ENCODE results near the gene OR1F1.

OR1F1 gene

GRCh38 chr16:3215601-3216262 lies 27.7 kb downstream of the OR1F1 start:
- Histone ChIP-seq H3K4me2 (peak overlapping the region; percentile 41), H2AFZ (ENCODE audit: low read depth) (peak overlapping the region; percentile 50; the same call in 1 of the 2 replicates), H3K36me3 (ENCODE audit: insufficient read depth) (no peaks in the 10 kb centered on the region), H3K79me2 (ENCODE audit: insufficient read depth, low read depth) (no peaks in the 10 kb centered on the region), H3K4me3 (IDR thresholded peaks at IDR 0.05; ENCODE audit: insufficient read depth, low read depth, low read length) (no peak overlapping the region), H3K27me3 (ENCODE audit: insufficient read depth, low read depth) (no peaks in the 10 kb centered on the region), H4K20me1 (ENCODE audit: insufficient read depth) (no peaks in the 10 kb centered on the region), H3K4me1 (ENCODE audit: low read depth, poor library complexity, severe bottlenecking) (peaks cover 51% of the 10 kb centered on the region), H3K27ac (peak overlapping the region; percentile 76), H3K9ac (peak overlapping the region; percentile 5; the same call in 1 of the 2 replicates)
- TF ChIP-seq CTCF (conservative IDR thresholded peaks at IDR 0.05; ENCODE audit: low read depth, low read length), result no peak

GRCh38 chr16:3216263-3216640 lies 28.2 kb downstream of the OR1F1 start:
- Histone ChIP-seq H3K27ac (peak overlapping the region; percentile 76), H3K4me2 (peak overlapping the region; percentile 41)

GRCh38 chr16:3220839-3221238 lies 32.8 kb downstream of the OR1F1 start:
- Histone ChIP-seq H3K4me2 (no peak overlapping the region), H3K27ac (no peak overlapping the region), H3K4me3 (IDR thresholded peaks at IDR 0.05; ENCODE audit: insufficient read depth, low read depth, low read length) (no peak overlapping the region), H3K27me3 (ENCODE audit: insufficient read depth, low read depth) (no peaks in the 10 kb centered on the region), H3K79me2 (ENCODE audit: insufficient read depth, low read depth) (no peaks in the 10 kb centered on the region), H3K4me1 (ENCODE audit: low read depth, poor library complexity, severe bottlenecking) (peaks cover 28% of the 10 kb centered on the region), H3K36me3 (ENCODE audit: insufficient read depth) (peaks cover 11% of the 10 kb centered on the region; the same call in 1 of the 2 replicates), H2AFZ (ENCODE audit: low read depth) (no peak overlapping the region), H4K20me1 (ENCODE audit: insufficient read depth) (no peaks in the 10 kb centered on the region), H3K9ac (no peak overlapping the region)
- no peak for TF ChIP-seq CTCF (conservative IDR thresholded peaks at IDR 0.05; ENCODE audit: low read depth, low read length)

More at GRCh38 chr16:3216263-3216640, 28.2 kb downstream of the OR1F1 start:
- H4K20me1 ChIP-seq (ENCODE audit: insufficient read depth), result no peaks in the 10 kb centered on the region
- no peaks in the 10 kb centered on the region for H3K36me3 ChIP-seq (ENCODE audit: insufficient read depth)
- H3K9ac ChIP-seq, result peak overlapping the region; percentile 5; the same call in 1 of the 2 replicates
- H3K79me2 ChIP-seq (ENCODE audit: insufficient read depth, low read depth), result no peaks in the 10 kb centered on the region
- peak overlapping the region; percentile 0; the same call in 1 of the 2 replicates for H2AFZ ChIP-seq (ENCODE audit: low read depth)
- H3K4me3 ChIP-seq (IDR thresholded peaks at IDR 0.05; ENCODE audit: insufficient read depth, low read depth, low read length), result no peak overlapping the region
- H3K27me3 ChIP-seq (ENCODE audit: insufficient read depth, low read depth), result no peaks in the 10 kb centered on the region
- no peak for TF ChIP-seq CTCF (conservative IDR thresholded peaks at IDR 0.05; ENCODE audit: low read depth, low read length)
- H3K4me1 ChIP-seq (ENCODE audit: low read depth, poor library complexity, severe bottlenecking), result peaks cover 51% of the 10 kb centered on the region

GRCh38 chr16:3223913-3224515 lies 36.0 kb downstream of the OR1F1 start:
- Histone ChIP-seq H3K4me2 (no peak overlapping the region), H3K79me2 (ENCODE audit: insufficient read depth, low read depth) (no peaks in the 10 kb centered on the region), H3K36me3 (ENCODE audit: insufficient read depth) (peaks cover 19% of the 10 kb centered on the region; the same call in 1 of the 2 replicates), H3K4me3 (IDR thresholded peaks at IDR 0.05; ENCODE audit: insufficient read depth, low read depth, low read length) (no peak overlapping the region), H3K4me1 (ENCODE audit: low read depth, poor library complexity, severe bottlenecking) (no peaks in the 10 kb centered on the region), H3K9ac (no peak overlapping the region), H2AFZ (ENCODE audit: low read depth) (no peak overlapping the region), H4K20me1 (ENCODE audit: insufficient read depth) (no peaks in the 10 kb centered on the region), H3K27ac (no peak overlapping the region), H3K27me3 (ENCODE audit: insufficient read depth, low read depth) (no peaks in the 10 kb centered on the region)
- no peak for TF ChIP-seq CTCF (conservative IDR thresholded peaks at IDR 0.05; ENCODE audit: low read depth, low read length)
